HTR-8/SVneo (cell line): ENCODE results near the gene TACR1.

ENCODE experiments used
- DNase-seq: peaks from one replicate; pipeline ENCODE4 v3.0.0; 2011; ENCODE audit warnings: low spot score, mixed read lengths; ENCODE audit not compliant: insufficient read length
- FAIRE-seq: peaks from 2 replicates; lab custom pipeline; 2011; peaks lifted over from hg19 to GRCh38; lab: Jason Lieb, UNC

Gene TACR1

GRCh38 chr2:75100011-75100800, 99.1 kb downstream of the TACR1 start:
- peak; percentile 83 for FAIRE-seq

GRCh38 chr2:75099521-75099922, 99.8 kb downstream of the TACR1 start:
- FAIRE-seq: no peak
- no peak for DNase-seq

More at GRCh38 chr2:75100011-75100800, 99.1 kb downstream of the TACR1 start:
- DNase-seq: peak; percentile 67

GRCh38 chr2:75098856-75099255, 100.5 kb downstream of the TACR1 start:
- DNase-seq: peak; percentile 35
- no peak for FAIRE-seq

GRCh38 chr2:75097831-75098230, 101.5 kb downstream of the TACR1 start:
- FAIRE-seq: no peak
- no peak for DNase-seq

GRCh38 chr2:75094405-75094804, 104.9 kb downstream of the TACR1 start:
- DNase-seq (no peak), FAIRE-seq (no peak)

- no peak for DNase-seq
- no peak for FAIRE-seq
These were observed 108.4 kb downstream of the TACR1 start for GRCh38 chr2:75090770-75091515.

GRCh38 chr2:75089471-75089870, 109.8 kb downstream of the TACR1 start:
- no peak for DNase-seq
- no peak for FAIRE-seq

- FAIRE-seq: no peak
- no peak for DNase-seq
These were observed 110.5 kb downstream of the TACR1 start for GRCh38 chr2:75088791-75089190.

GRCh38 chr2:75087736-75088135, 111.6 kb downstream of the TACR1 start:
- FAIRE-seq: no peak

GRCh38 chr2:75079575-75079974, 119.7 kb downstream of the TACR1 start:
- DNase-seq (no peak), FAIRE-seq (no peak)

More at GRCh38 chr2:75087736-75088135, 111.6 kb downstream of the TACR1 start:
- no peak for DNase-seq

- FAIRE-seq (no peak), DNase-seq (no peak)
These were observed 121.4 kb downstream of the TACR1 start for GRCh38 chr2:75077909-75078308.

- FAIRE-seq: no peak
- DNase-seq: no peak
These were observed 123.2 kb downstream of the TACR1 start for GRCh38 chr2:75076088-75076487.

GRCh38 chr2:75074708-75075107, 124.6 kb downstream of the TACR1 start:
- DNase-seq (no peak), FAIRE-seq (no peak)

GRCh38 chr2:75074228-75074627, 125.1 kb downstream of the TACR1 start:
- DNase-seq (no peak), FAIRE-seq (no peak)

- DNase-seq: no peak
- FAIRE-seq: no peak
These were observed 127.6 kb downstream of the TACR1 start for GRCh38 chr2:75071766-75072165.

- DNase-seq (no peak), FAIRE-seq (no peak)
These were observed 130.8 kb downstream of the TACR1 start for GRCh38 chr2:75068546-75068945.

- no peak for FAIRE-seq
- no peak for DNase-seq
These were observed 131.8 kb downstream of the TACR1 start for GRCh38 chr2:75067506-75067905.

- DNase-seq (no peak), FAIRE-seq (no peak)
These were observed 133.0 kb downstream of the TACR1 start for GRCh38 chr2:75066121-75066902.

- no peak for DNase-seq
- no peak for FAIRE-seq
These were observed 133.8 kb downstream of the TACR1 start for GRCh38 chr2:75065402-75066008.

- FAIRE-seq: peak; percentile 60
- DNase-seq: peak; percentile 79
These were observed 134.5 kb downstream of the TACR1 start for GRCh38 chr2:75064691-75065396.
